Neural cell (in vitro differentiated cells): ENCODE data around the gene CD8B2. TPM values are rescaled to one million over a fixed set of nuclear protein-coding genes. Genes with fewer than 3 reads are reported as not detected.

Experiments used
- H2AFZ ChIP-seq: fragments of 200-600, 300-800 bp; sonication (generic), shearing (Covaris generic); 2 replicates; pipeline ENCODE4 v1.6.0; 2014; ENCODE audit warnings: low read depth, mild to moderate bottlenecking, antibody characterized with exemption, low read length, moderate library complexity
- H3F3A ChIP-seq: fragments of 200-600 bp; shearing (Covaris generic); 2 replicates; pipeline ENCODE4 v1.6.1; 2016; ENCODE audit warnings: mild to moderate bottlenecking, moderate library complexity, mixed read lengths, antibody characterized with exemption, low read length; ENCODE audit not compliant: insufficient read depth, poor library complexity, severe bottlenecking
- H3K27ac ChIP-seq: fragments of 200-600, 300-800 bp; sonication (generic), shearing (Covaris generic); 2 replicates; pipeline ENCODE4 v1.5.1; 2014; ENCODE audit warnings: mild to moderate bottlenecking, low read length, moderate library complexity
- H3K27me3 ChIP-seq: fragments of 300-800, 200-600 bp; sonication (generic), shearing (Covaris generic); 2 replicates; pipeline ENCODE4 v1.6.0; 2014; ENCODE audit warnings: mild to moderate bottlenecking, low read depth, low read length, moderate library complexity; ENCODE audit not compliant: insufficient read depth
- H3K36me3 ChIP-seq: fragments of 300-800, 200-600 bp; sonication (generic), shearing (Covaris generic); 2 replicates; pipeline ENCODE4 v1.5.1; 2014; ENCODE audit warnings: mild to moderate bottlenecking, antibody characterized with exemption, low read length, moderate library complexity; ENCODE audit not compliant: insufficient read depth
- H3K4me2 ChIP-seq: fragments of 300-800, 200-600 bp; sonication (generic), shearing (Covaris generic); 2 replicates; pipeline ENCODE4 v1.6.0; 2014; ENCODE audit warnings: mild to moderate bottlenecking, low read length
- H3K4me3 ChIP-seq: fragments of 300-800, 200-600 bp; sonication (generic), shearing (Covaris generic); 2 replicates; pipeline ENCODE4 v1.5.1; 2014; ENCODE audit warnings: mild to moderate bottlenecking, low read length, moderate library complexity
- H3K79me2 ChIP-seq: fragments of 200-600 bp; shearing (Covaris generic); replicated peaks from 2 replicates; pipeline ENCODE4 v1.6.0; 2014; ENCODE audit warnings: mild to moderate bottlenecking, low read length, moderate library complexity; ENCODE audit not compliant: insufficient read depth
- H3K9ac ChIP-seq: fragments of 300-800, 200-600 bp; sonication (generic), shearing (Covaris generic); 2 replicates; pipeline ENCODE4 v1.6.1; 2016; ENCODE audit warnings: mild to moderate bottlenecking, low read length, mixed read lengths
- H3K9me2 ChIP-seq: fragments of 200-600 bp; shearing (Covaris generic); 2 replicates; pipeline ENCODE4 v1.6.1; 2016; ENCODE audit warnings: mild to moderate bottlenecking, low read length, mixed read lengths; ENCODE audit not compliant: insufficient read depth
- H3K9me3 ChIP-seq: fragments of 200-600, 300-800 bp; sonication (generic), shearing (Covaris generic); 2 replicates; pipeline ENCODE4 v1.6.1; 2016; ENCODE audit warnings: mild to moderate bottlenecking, mixed run types, low read length, moderate library complexity, mixed read lengths
- H4K20me1 ChIP-seq: fragments of 200-600 bp; shearing (Covaris generic); 2 replicates; pipeline ENCODE4 v1.6.1; 2016; ENCODE audit warnings: mild to moderate bottlenecking, mixed run types; ENCODE audit not compliant: insufficient read depth
- EP300 ChIP-seq: fragments of 450-650 bp; conservative IDR thresholded peaks from 2 replicates; pipeline ENCODE4 v1.6.1; 2014; ENCODE audit warnings: antibody characterized with exemption, mild to moderate bottlenecking, moderate library complexity; ENCODE audit not compliant: poor library complexity, severe bottlenecking
- EZH2 ChIP-seq: fragments of 200-600, 300-800 bp; shearing (Covaris generic), sonication (generic); IDR thresholded peaks from 2 replicates; pipeline ENCODE4 v1.6.1; 2014; ENCODE audit warnings: antibody characterized with exemption, low read length, borderline replicate concordance, mild to moderate bottlenecking; ENCODE audit not compliant: insufficient read depth, poor library complexity, severe bottlenecking
- MXI1 ChIP-seq: fragments of 450-650 bp; conservative IDR thresholded peaks from 2 replicates; pipeline ENCODE4 v1.6.1; 2014; ENCODE audit warnings: antibody characterized with exemption, mild to moderate bottlenecking; ENCODE audit not compliant: poor library complexity, severe bottlenecking
- POLR2AphosphoS5 ChIP-seq: IDR thresholded peaks from 2 replicates; pipeline ENCODE4 v1.6.1; 2012
- SMC3 ChIP-seq: fragments of 450-650 bp; conservative IDR thresholded peaks from 2 replicates; pipeline ENCODE4 v1.6.1; 2014; ENCODE audit warnings: antibody characterized with exemption, mild to moderate bottlenecking, moderate library complexity; ENCODE audit not compliant: poor library complexity
- TAF1 ChIP-seq: IDR thresholded peaks from 2 replicates; pipeline ENCODE4 v1.6.1; 2012; ENCODE audit warnings: low read depth
- polyA plus RNA-seq: library from polyadenylated mRNA; depleted of rRNA; stranded (reverse); fragments of >200 nt; gene quantifications from 2 replicates; pipeline ENCODE4 v1.2.3, GENCODE V29; 2014
- TF ChIP-seq, protein P1 (sequence below): fragments of 450-650 bp; IDR thresholded peaks from 2 replicates; pipeline ENCODE4 v1.5.1; 2014; ENCODE audit warnings: antibody characterized with exemption, mild to moderate bottlenecking, moderate library complexity; ENCODE audit not compliant: poor library complexity, severe bottlenecking
- TF ChIP-seq, protein P2 (sequence below): IDR thresholded peaks from 2 replicates; pipeline ENCODE4 v1.6.1; 2012; ENCODE audit warnings: borderline replicate concordance

The CD8B2 gene
- polyA plus RNA-seq, 1 donor from 2014 or later, result not detected

DNA sequence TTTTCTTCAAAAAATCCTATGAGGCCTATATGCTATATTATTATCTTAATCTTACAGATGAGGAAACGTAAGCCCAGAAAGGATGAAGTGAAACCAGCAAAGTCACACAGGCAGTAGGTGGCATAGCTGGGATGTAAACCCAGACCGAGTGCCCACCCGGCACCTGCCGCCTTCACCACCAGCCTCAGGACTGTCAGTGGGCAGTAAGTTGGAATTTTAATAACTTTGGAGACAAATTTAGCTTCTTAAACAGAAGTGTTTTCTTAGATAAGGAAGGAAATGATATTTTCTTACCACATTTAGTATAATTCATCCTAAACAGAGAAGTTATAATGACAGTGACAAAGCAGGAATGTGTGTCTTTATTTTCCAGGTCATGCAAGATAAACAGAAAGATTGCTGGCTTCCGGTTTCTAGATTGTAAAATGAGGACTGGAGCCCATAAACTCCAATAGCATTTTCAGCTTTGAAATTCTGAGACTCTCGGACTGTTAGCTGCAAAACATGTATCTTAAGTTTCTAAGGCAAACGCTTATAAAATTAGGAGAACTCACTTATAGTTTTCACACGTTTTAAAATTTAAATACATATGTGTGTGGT lies 59.3 kb downstream of the CD8B2 start:
- Histone ChIP-seq H3K36me3 (no peaks in the 10 kb centered on the region), H3K4me3 (no peak overlapping the region)
- TF ChIP-seq TAF1, result no peak
- TF ChIP-seq, protein P1, sequence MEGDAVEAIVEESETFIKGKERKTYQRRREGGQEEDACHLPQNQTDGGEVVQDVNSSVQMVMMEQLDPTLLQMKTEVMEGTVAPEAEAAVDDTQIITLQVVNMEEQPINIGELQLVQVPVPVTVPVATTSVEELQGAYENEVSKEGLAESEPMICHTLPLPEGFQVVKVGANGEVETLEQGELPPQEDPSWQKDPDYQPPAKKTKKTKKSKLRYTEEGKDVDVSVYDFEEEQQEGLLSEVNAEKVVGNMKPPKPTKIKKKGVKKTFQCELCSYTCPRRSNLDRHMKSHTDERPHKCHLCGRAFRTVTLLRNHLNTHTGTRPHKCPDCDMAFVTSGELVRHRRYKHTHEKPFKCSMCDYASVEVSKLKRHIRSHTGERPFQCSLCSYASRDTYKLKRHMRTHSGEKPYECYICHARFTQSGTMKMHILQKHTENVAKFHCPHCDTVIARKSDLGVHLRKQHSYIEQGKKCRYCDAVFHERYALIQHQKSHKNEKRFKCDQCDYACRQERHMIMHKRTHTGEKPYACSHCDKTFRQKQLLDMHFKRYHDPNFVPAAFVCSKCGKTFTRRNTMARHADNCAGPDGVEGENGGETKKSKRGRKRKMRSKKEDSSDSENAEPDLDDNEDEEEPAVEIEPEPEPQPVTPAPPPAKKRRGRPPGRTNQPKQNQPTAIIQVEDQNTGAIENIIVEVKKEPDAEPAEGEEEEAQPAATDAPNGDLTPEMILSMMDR, result no peak

DNA sequence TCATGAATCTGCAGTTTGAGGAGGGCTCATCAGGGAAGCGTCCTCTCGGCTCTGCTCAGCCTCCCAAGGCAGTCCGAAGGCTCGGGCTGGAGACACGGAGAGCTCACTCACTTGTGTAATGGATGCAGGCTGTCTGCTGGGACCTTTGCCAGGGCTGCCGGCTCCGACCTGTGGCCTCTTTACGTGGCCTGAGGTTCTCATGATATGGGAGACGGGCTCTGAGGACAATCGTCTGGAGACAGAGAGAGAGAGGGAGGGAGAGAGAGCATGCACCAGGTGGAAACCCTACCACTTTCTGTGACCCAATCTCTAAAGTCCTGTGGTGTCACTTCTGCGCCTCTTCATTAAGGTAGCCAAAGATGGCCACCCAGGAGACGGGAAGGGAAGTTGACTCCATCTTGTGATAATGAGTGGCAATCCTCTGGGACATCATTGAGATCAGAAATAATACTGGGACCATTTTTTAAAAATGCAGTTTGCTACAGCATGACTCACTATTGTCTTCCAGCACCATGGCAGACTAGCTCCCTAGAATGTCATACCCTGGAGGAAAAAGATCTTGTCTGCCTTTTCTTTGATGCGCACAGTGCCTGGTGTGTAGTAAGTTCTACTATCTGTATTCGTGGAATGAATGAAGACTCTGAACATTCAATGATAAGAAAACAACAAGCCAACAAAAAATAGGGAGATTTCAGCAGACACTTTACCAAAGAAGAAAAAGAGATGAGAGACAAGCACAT lies 60.2 kb downstream of the CD8B2 start:
- Histone ChIP-seq H3K36me3 (no peaks in the 10 kb centered on the region), H3K9me2 (no peaks in the 10 kb centered on the region), H3K4me2 (no peak overlapping the region), H3K27ac (no peak overlapping the region), H2AFZ (no peak overlapping the region), H3K4me3 (no peak overlapping the region), H3K9me3 (no peaks in the 10 kb centered on the region), H3K79me2 (no peaks in the 10 kb centered on the region), H4K20me1 (no peaks in the 10 kb centered on the region), H3K27me3 (no peaks in the 10 kb centered on the region), H3K9ac (no peak overlapping the region), H3F3A (no peaks in the 10 kb centered on the region)
- TF ChIP-seq EP300 (no peak), MXI1 (no peak), EZH2 (no peak), TAF1 (no peak), SMC3 (no peak), POLR2AphosphoS5 (no peak)
- TF ChIP-seq, protein P2, sequence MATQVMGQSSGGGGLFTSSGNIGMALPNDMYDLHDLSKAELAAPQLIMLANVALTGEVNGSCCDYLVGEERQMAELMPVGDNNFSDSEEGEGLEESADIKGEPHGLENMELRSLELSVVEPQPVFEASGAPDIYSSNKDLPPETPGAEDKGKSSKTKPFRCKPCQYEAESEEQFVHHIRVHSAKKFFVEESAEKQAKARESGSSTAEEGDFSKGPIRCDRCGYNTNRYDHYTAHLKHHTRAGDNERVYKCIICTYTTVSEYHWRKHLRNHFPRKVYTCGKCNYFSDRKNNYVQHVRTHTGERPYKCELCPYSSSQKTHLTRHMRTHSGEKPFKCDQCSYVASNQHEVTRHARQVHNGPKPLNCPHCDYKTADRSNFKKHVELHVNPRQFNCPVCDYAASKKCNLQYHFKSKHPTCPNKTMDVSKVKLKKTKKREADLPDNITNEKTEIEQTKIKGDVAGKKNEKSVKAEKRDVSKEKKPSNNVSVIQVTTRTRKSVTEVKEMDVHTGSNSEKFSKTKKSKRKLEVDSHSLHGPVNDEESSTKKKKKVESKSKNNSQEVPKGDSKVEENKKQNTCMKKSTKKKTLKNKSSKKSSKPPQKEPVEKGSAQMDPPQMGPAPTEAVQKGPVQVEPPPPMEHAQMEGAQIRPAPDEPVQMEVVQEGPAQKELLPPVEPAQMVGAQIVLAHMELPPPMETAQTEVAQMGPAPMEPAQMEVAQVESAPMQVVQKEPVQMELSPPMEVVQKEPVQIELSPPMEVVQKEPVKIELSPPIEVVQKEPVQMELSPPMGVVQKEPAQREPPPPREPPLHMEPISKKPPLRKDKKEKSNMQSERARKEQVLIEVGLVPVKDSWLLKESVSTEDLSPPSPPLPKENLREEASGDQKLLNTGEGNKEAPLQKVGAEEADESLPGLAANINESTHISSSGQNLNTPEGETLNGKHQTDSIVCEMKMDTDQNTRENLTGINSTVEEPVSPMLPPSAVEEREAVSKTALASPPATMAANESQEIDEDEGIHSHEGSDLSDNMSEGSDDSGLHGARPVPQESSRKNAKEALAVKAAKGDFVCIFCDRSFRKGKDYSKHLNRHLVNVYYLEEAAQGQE, result no peak

More for the DNA sequence above, 59.3 kb downstream of the CD8B2 start:
- Histone ChIP-seq H3K4me2 (no peak overlapping the region), H3K27ac (no peak overlapping the region), H3K27me3 (no peaks in the 10 kb centered on the region), H3K79me2 (no peaks in the 10 kb centered on the region), H4K20me1 (no peaks in the 10 kb centered on the region), H3K9ac (no peak overlapping the region), H3K9me3 (no peaks in the 10 kb centered on the region), H3F3A (no peaks in the 10 kb centered on the region), H2AFZ (no peak overlapping the region), H3K9me2 (no peaks in the 10 kb centered on the region)
